GM18519 (cell line): ENCODE data around the gene ETV3L.

Source experiments
- ATAC-seq: cut with Tn5 transposase; IDR thresholded peaks from one replicate; pipeline ENCODE4 v1.9.1; 2021; ENCODE audit warnings: mild to moderate bottlenecking, moderate library complexity; ENCODE audit not compliant: unreplicated experiment, low FRiP score

The ETV3L gene

DNA sequence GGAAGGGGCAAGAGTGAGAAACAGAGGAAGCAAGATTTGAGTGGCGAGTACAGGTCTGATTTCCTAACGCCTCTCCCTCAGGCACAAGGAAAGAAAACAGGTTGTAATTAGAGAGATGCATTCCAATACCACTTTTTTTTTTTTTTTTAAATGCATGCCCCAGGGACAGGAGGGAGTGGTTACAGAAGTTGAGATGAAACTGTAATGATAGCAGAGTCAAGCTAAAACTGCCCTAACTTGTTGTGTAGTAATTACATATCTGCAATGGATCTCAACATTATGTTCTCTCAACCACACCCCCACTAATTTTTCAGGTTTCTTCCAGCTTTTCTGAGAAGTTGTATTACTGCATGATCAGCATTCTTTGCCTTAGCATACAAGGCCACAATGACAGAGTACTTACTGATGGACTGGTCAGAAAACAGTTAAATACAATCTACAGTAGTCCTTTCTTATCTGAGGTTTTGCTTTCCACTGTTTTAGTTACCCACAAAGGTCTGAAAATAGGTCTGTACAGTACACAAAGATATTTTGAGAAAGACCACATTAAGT is 33.1 kb upstream of the ETV3L start:
- ATAC-seq: no peak

DNA sequence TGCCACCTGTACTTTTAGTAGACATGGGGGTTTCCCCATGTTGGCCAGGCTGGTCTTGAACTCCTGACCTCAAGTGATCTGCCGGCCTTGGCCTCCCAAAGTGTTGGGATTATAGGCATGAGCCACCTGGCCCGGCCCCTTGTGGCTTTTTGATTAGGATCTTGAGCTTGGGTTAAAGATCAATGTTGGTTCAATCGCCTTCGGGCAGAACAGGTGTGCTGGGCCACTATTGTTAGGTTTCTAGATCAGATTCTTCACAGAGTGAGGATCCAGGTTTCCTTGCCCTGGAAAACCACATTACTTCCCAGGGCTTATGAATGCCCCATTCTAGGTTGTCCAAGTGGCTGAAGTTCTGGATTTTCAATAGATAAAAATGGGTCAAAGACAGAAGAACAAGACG is 32.5 kb upstream of the ETV3L start:
- ATAC-seq: no peak

DNA sequence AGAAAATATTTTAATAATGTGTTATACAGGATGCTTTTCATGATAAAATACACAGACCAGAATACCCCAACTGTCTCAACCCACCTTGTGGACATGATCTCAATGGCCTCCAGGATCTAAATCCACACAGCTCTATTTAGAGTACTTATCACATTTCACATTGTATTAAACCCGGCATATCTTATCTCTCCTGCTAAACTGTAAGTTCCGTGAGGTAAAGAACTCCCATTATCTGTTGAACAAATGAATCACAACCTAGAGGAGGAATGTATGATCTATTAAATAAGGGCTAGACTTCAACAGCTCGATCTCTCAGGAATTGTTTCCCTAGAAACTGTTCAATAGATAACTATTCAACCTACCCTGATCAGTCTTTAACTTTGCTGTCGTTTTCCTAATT is 31.7 kb upstream of the ETV3L start:
- no peak for ATAC-seq

DNA sequence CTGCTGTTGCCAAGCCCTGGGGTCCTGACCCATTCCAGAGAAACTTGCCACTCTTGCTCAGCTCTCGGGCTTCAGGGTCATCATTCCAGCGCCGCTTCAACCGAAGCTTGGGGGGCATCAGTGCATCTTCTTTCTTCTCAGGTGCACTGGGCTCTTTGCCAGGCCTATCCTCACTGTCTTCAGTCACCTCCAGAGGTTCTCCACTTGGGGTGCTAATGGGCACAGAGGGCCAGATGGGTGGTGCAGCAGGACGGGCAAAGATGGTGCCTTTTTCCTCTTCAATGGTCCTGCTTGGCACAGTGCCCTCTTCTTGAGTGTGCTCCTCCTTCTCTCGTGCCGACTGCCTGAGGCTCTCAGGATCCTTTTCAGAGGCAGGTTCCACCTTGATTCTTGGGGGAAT is 25.2 kb upstream of the ETV3L start:
- no peak for ATAC-seq

DNA sequence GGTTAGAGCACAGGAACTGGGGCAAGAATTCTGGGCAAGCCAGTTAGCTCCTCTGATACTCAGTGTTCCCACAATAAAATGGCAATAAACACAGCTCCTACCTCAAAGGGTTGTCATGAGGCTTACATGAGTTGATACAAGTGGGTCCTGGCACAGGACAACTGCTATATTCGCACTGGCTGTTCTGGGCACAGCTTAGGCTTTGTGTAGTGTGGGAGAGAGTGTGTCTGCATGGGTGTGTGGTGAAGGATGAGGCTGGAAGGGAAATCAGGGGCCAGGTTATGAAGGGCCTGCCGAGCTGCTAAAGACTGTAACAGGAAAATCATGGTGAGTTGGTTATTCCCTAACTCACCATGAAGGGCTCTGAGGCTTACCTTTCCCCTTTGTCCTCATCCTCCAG is 19.8 kb upstream of the ETV3L start:
- ATAC-seq: no peak

DNA sequence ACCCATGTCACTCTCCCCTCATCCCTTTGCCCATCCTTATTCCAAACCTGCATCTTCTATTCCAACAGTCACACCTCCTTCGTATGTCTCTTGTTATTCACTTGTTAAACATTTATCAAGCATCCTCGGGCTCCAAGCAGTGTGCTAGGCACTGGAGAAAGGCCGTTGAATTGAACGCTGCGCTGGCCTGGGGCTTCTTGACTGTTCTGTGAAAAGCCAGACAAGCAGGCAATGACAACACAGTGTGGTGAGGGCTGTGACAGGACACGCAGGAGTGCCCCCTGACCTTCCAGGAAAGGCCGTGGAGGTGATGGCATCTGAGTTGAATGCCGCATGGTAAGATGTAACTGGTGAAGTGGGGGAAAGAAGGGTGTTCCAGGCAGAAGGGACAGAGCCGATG is 19.4 kb upstream of the ETV3L start:
- ATAC-seq: no peak

DNA sequence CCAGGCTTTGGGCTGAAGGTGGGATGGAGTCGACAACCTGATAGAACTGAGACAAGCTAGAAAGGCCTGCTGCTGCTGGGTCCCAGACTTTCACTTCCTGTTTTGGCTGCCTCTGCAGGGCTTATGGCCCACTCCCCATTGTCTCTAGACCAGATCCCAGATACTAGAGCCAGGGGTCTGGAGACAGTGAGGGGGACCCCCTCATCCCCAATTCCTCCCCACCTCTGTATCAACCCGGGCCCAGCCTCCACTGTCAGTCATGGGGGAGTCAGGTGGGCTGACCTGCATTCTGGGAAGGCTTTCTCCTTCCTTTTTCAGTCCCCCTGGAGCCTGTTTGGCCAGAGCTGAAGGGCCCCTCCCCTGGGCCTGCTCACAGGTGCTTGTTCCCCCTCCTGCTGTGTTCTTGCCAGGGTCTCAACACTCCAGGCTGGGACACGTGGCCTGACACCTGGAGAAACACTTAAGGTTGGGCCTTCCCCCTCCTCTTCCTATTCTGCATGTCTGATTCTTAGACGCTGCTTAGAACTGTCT is 18.0 kb upstream of the ETV3L start:
- ATAC-seq: no peak

DNA sequence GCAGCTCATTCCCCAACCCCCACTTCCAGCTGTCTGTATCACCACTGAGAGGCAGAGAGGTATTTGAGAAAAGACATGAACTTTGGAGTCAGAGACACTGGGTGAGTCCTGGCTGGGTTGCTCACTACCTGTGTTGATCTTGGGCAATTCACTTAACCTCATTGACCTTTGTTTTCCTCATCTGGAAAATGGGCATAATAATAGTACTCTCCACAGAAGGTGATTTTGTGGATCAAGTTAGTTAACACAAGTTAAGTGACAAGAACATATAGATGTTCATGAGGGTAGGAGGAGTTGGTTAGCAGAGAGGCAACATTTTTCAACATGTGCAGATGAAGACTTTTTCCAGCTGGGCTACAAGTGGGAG is 17.1 kb upstream of the ETV3L start:
- ATAC-seq: no peak

DNA sequence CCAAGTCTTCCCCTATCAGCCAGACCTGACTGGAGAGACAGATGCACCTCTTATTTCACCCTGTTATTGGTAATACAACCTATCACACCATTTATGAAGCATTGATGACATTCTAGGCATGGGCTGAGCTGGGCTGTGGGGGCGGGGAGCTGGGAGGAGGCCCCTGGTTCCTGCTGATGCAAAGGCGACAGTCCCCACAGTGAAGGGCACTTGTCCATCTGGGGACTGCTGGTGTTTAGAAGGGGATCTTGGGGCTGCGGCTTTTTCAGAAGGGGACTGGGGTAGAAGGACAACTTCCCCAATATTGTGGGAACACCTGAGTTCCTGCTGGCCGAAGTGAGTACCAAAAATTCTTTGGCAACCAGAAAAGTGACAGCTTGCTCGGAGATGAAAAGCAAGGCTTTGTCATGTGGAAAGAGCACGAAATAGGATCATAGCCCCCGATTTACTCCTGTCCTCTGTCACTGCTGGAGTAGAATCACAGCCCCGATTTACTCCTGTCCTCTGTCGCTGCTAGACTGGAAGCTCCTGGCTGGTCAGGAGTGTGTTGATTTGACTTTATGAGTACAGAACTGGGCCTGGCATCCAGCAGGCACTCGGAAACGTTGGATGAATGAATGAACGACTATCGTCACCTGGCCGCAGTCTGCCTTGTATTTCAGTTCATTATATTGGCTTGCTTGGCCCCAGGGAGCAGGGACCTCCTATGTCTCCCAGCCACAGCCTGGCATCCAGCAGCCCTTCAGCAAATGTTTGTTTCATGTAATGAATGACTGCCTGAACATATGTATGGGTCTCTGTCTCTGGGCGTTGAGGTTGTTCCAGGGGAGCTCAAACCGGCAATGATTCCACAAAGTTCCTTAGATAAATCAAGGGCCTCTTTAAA is 16.5 kb upstream of the ETV3L start:
- ATAC-seq: no peak

DNA sequence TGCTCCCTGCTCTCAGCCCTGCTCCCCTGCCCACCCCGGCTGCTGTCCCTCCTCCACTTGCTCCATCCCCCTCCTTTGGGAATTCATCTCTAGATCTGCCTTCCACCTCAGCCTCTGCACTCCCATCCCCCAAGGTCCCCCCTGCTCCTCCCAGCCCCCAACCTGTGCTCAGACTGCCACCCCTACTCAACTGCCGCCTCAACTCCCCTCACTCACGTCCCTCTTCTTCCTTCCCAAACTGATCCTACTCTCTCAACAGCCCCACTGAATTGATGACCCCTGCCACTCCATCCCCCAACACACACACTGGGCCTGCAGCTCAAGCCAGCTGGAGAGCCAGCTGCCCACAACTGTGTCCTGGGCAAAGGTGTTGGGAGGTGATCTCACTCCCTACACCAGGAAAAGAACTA is 15.8 kb upstream of the ETV3L start:
- no peak for ATAC-seq

DNA sequence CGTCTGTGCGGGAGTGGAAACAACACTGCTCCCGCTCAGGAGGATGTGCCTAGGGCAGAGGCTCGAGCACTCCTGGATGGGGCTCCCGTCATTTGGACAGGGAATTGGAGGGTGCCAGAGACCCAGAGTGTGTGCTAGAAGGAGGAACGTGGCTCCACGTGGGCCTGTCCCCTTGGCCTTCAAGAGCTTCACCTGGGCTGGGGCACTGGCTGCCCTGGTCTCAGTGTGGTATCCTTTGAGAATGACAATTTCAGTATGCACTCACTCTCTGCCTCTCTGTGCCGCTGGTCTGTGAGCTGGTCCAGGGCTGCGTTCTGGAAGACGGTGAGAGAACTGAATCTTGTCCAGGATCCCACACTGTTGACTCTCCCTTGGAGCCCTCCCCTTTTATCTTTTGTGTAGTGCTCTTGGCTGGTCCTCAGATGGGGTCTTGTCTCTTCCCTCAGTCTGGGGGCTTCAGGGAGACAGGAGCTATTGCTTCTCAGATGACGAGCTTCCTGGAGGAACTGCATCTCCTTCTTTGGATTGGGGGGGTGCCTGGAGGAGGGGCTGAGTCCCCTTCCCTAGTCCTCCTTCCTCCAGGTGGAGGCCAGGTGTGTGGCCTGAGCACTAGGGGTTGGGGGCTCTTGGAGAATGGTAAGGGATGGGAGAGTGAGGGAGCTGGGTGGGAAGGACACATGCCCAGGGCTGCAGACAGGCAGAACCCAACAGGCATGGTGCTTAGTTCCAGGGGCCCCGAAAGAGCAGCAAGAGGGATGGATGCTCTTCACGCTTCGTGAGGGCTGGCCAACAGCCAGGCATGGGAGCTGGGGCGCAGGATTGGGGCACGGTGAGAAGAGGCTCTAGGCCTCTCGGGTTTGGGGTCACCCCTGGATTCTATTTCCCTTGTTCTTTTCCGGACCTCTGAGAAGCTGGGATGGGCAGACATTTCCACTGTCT is 14.8 kb upstream of the ETV3L start:
- no peak for ATAC-seq

DNA sequence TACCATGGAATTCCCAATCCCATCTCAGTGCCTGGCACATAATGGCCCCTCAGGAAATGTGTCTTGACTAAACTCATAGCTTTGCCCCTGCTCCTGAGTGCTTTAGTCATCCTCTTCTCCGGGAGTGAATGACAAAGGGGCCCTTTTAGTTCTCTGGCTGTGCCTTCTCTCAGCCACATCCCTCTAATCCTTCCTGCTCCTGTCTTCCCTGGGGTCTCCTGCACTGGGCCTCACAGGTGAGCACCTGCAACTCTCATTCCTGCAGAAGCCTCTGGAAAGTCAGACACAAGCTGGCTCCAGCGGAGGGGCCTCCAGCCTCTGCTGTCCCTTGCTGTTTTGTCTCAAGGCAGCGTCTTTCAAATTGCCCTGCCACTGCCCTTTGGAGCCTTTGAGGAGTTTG is 14.0 kb upstream of the ETV3L start:
- no peak for ATAC-seq

GRCh38 chr1:157113106-157113505 is 13.5 kb upstream of the ETV3L start:
- no peak for ATAC-seq

- no peak for ATAC-seq
Observed at GRCh38 chr1:157112186-157112867, 12.7 kb upstream of the ETV3L start.

- ATAC-seq: no peak
Observed at GRCh38 chr1:157111396-157112165, 12.0 kb upstream of the ETV3L start.

- no peak for ATAC-seq
Observed at GRCh38 chr1:157110686-157111085, 11.1 kb upstream of the ETV3L start.

- ATAC-seq: no peak
Observed at GRCh38 chr1:157110003-157110402, 10.4 kb upstream of the ETV3L start.

DNA sequence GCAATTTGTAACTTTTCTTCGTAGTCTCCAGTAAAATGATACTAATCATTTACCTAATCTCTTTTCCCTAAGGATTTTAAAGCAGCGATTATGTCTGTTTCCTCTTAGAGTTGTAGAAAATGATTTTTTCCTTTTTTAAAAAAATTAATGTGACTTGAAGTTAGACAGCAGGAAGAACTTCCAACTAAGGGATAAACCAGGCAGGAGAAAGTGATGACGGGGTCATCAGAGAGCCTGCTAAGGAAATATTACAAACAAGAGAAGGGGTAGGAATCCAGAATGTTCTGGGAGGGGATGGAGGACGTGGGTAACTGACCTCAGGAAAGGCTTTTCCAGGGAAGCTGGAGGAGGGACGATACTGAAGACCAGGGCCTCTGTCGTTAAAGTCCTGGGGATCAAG is 8.8 kb upstream of the ETV3L start:
- ATAC-seq: no peak

GRCh38 chr1:157107702-157108101 is 8.1 kb upstream of the ETV3L start:
- ATAC-seq: no peak

- no peak for ATAC-seq
Observed at GRCh38 chr1:157106813-157107189, 7.2 kb upstream of the ETV3L start.
